Spleen (tissue), 11 donors: ENCODE data around the gene TAS2R40. TPM values are rescaled to one million over a fixed set of nuclear protein-coding genes. Genes with fewer than 3 reads are reported as not detected.
A peak's percentile ranks its signal among the peaks of the same experiment; 100 is the strongest.

Experiments
- DNase-seq: peaks from one replicate; pipeline ENCODE4 v3.0.0-alpha.2; 2020
- H3K27ac ChIP-seq, 8 donors: fragments of 200-600 bp; sonication (generic) in 7 of 8; 1 replicate in 4 of 8; 2 replicates in 4 of 8; pipeline versions ENCODE4 v1.5.0 to v1.8.0; 2016 to 2021; ENCODE audit warnings: inconsistent platforms in 4 of 8, mild to moderate bottlenecking in 4 of 8, moderate library complexity in 1 of 8
- H3K27me3 ChIP-seq, 7 donors: fragments of 200-600 bp; sonication (generic) in 6 of 7; replicated peaks in 1 of 7; 1 replicate in 4 of 7; 2 replicates in 3 of 7; pipeline versions ENCODE4 v1.5.0 to v1.8.0; 2016 to 2021; ENCODE audit warnings: inconsistent platforms in 3 of 7, mild to moderate bottlenecking in 1 of 7
- H3K36me3 ChIP-seq, 6 donors: fragments of 200-600 bp; sonication (generic) in 5 of 6; 1 replicate in 4 of 6; 2 replicates in 2 of 6; pipeline versions ENCODE4 v1.5.0 to v1.8.0; 2016 to 2021; ENCODE audit warnings: inconsistent platforms in 2 of 6
- H3K4me1 ChIP-seq, 6 donors: fragments of 200-600 bp; sonication (generic) in 5 of 6; 1 replicate in 3 of 6; 2 replicates in 3 of 6; pipeline versions ENCODE4 v1.5.0 to v1.8.0; 2016 to 2021; ENCODE audit warnings: inconsistent platforms in 3 of 6
- H3K4me3 ChIP-seq, 8 donors: fragments of 200-600 bp; sonication (generic) in 7 of 8; 1 replicate in 4 of 8; 2 replicates in 4 of 8; pipeline versions ENCODE4 v1.5.0 to v1.8.0; 2016 to 2021; ENCODE audit warnings: inconsistent platforms in 4 of 8, mild to moderate bottlenecking in 4 of 8, moderate library complexity in 2 of 8
- H3K9me3 ChIP-seq, 8 donors: fragments of 200-600 bp; sonication (generic) in 7 of 8; 1 replicate in 4 of 8; 2 replicates in 4 of 8; pipeline versions ENCODE4 v1.5.0 to v1.8.0; 2016 to 2021; ENCODE audit warnings: inconsistent platforms in 4 of 8
- CTCF ChIP-seq, 11 experiments: fragments of 200-600 bp in 7 of 11; fragments of 450-650 bp in 4 of 11; sonication (generic) in 4 of 11; IDR thresholded peaks in 8 of 11; conservative IDR thresholded peaks in 3 of 11; 1 replicate in 7 of 11; 2 replicates in 4 of 11; pipeline versions ENCODE4 v1.4.0 to v1.8.0; 2016 to 2021; ENCODE audit warnings: antibody characterized with exemption in 11 of 11, inconsistent platforms in 4 of 11, mild to moderate bottlenecking in 1 of 11
- POLR2A ChIP-seq, 3 donors: fragments of 450-650 bp; IDR thresholded peaks; one replicate each; pipeline ENCODE4 v1.5.1; 2017; ENCODE audit warnings: antibody characterized with exemption in 3 of 3, mild to moderate bottlenecking in 1 of 3
- POLR2AphosphoS5 ChIP-seq, 3 donors: sonication (generic); formaldehyde crosslinking; IDR thresholded peaks; one replicate each; pipeline ENCODE4 v1.5.1; 2017; ENCODE audit warnings: antibody characterized with exemption in 3 of 3
- WGBS, 5 donors: extraction: QIAGEN DNeasy Blood & Tissue Kit in 3 of 5; methylation state at CpG; one replicate each; pipeline versions ENCODE4 v1.1.5 to v1.1.7; 2013 to 2018; 5-methylcytosine and 5-hydroxymethylcytosine counted together
- intact Hi-C: fragments of 100-400 bp; cut with DNase I; formaldehyde crosslinking; loops from one replicate; pipeline ENCODE4 v1.15.0; 2023; ENCODE audit warnings: low total_unique reads
- polyA plus RNA-seq, 3 donors: library from polyadenylated mRNA; stranded (reverse); fragments of 200-250 nt; gene quantifications; one replicate each; pipeline ENCODE4 v1.2.1, GENCODE V29; 2013
- total RNA-seq, 7 donors: library from RNA; depleted of rRNA in 3 of 7; stranded (reverse); fragments of >200 nt in 3 of 7; fragmentation: NEBNext Ultra II Directional in 4 of 7; extraction: Animal tissue kit (Norgen Biotek cat#: 25700) in 4 of 7; gene quantifications; one replicate each; pipeline versions ENCODE4 v1.1.0 to v1.2.1, GENCODE V29; 2016 to 2021
- donor health status: healthy with polysubstance abuse.
- donor health status: DM: no; HTN: no; CAD: no; lungs with moderate emphysema.
- donor health status: DM: no; HTN: no; CAD: no.
- donor health status: Bipolar disorder and iron deficiency.
- donor health status: healthy.
- donor health status: DM: no; HTN: no; CAD: no.
- donor health status: DM: yes; HTN: yes; CAD: no.

TAS2R40 gene
- total and polyA plus RNA-seq, 10 donors = not detected

- H3K27ac ChIP-seq = peak overlapping the region in 7 of 8 donors; percentile 73 to 94 (median 84)
- H3K36me3 ChIP-seq = no peaks in the 10 kb centered on the region
- TF ChIP-seq CTCF (IDR thresholded peaks at IDR 0.05 in 8 of 11, conservative IDR thresholded peaks at IDR 0.05 in 3 of 11) (peak in 4 of 11 experiments; percentile 6 to 45 (median 24)), POLR2A (IDR thresholded peaks at IDR 0.05) (no peak), POLR2AphosphoS5 (IDR thresholded peaks at IDR 0.05) (peak in 1 of 3 donors; percentile 70)
- H3K4me3 ChIP-seq = peak overlapping the region in 1 of 8 donors; percentile 12
- H3K27me3 ChIP-seq = peaks cover 0 to 5% (median 0%) of the 10 kb centered on the region in 7 donors
- H3K9me3 ChIP-seq = no peaks in the 10 kb centered on the region
- intact Hi-C loops = no loop called here
- DNase-seq = peak; percentile 88
- WGBS, 5 donors = 38 to 63% (median 56%) methylated on average over 7 of the region's 7 CpGs
- peaks cover 0 to 11% (median 0%) of the 10 kb centered on the region in 6 donors for H3K4me1 ChIP-seq
Measured at GRCh38 chr7:143222782-143223181, 945 bp downstream of the TAS2R40 start.

- no peak overlapping the region for H3K4me3 ChIP-seq
- WGBS, 5 donors = 56 to 76% (median 67%) methylated on average over 4 of the region's 4 CpGs
- no peak for DNase-seq
- intact Hi-C loops = no loop called here
- TF ChIP-seq POLR2A (IDR thresholded peaks at IDR 0.05) = no peak
- TF ChIP-seq CTCF (IDR thresholded peaks at IDR 0.05 in 8 of 11, conservative IDR thresholded peaks at IDR 0.05 in 3 of 11) = no peak
- TF ChIP-seq POLR2AphosphoS5 (IDR thresholded peaks at IDR 0.05) = no peak
- H3K27me3 ChIP-seq = peaks cover 0 to 5% (median 0%) of the 10 kb centered on the region in 7 donors
- H3K27ac ChIP-seq = peak overlapping the region in 7 of 8 donors; percentile 73 to 94 (median 84)
- H3K4me1 ChIP-seq = peaks cover 0 to 17% (median 1%) of the 10 kb centered on the region in 6 donors
- no peaks in the 10 kb centered on the region for H3K9me3 ChIP-seq
- no peaks in the 10 kb centered on the region for H3K36me3 ChIP-seq
Measured at GRCh38 chr7:143223784-143224183, 1.9 kb downstream of the TAS2R40 start.

GRCh38 chr7:143225047-143225446 is 3.2 kb downstream of the TAS2R40 start:
- H3K4me1 ChIP-seq = peaks cover 0 to 17% (median 1%) of the 10 kb centered on the region in 6 donors
- TF ChIP-seq CTCF (IDR thresholded peaks at IDR 0.05 in 8 of 11, conservative IDR thresholded peaks at IDR 0.05 in 3 of 11) = no peak
- H3K27me3 ChIP-seq = no peaks in the 10 kb centered on the region
- no peak for DNase-seq
- WGBS, 5 donors = 84 to 92% (median 91%) methylated on average over 5 of the region's 5 CpGs
- H3K27ac ChIP-seq = no peak overlapping the region
- H3K9me3 ChIP-seq = no peaks in the 10 kb centered on the region
- intact Hi-C loops = no loop called here
- no peak overlapping the region for H3K4me3 ChIP-seq
- H3K36me3 ChIP-seq = no peaks in the 10 kb centered on the region

- H3K36me3 ChIP-seq = no peaks in the 10 kb centered on the region
- no peaks in the 10 kb centered on the region for H3K27me3 ChIP-seq
- no peaks in the 10 kb centered on the region for H3K9me3 ChIP-seq
- peak overlapping the region in 1 of 8 donors; percentile 23 for H3K27ac ChIP-seq
- 50 to 65% (median 53%) methylated on average over 1 of the region's 1 CpG for WGBS, 5 donors
- H3K4me3 ChIP-seq = no peak overlapping the region
- peaks cover 0 to 16% (median 1%) of the 10 kb centered on the region in 6 donors for H3K4me1 ChIP-seq
- TF ChIP-seq POLR2A (IDR thresholded peaks at IDR 0.05) = no peak
- no peak for TF ChIP-seq POLR2AphosphoS5 (IDR thresholded peaks at IDR 0.05)
- intact Hi-C loops = no loop called here
- DNase-seq = no peak
Measured at GRCh38 chr7:143227806-143228205, 6.0 kb downstream of the TAS2R40 start.
